HUES6 (cell line): Measurements from ENCODE around the gene NTN5.

Source experiments
- H3K27ac ChIP-seq: 2 replicates; pipeline ENCODE4 v1.7.0; 2013; ENCODE audit warnings: low read depth, mild to moderate bottlenecking, low read length, inconsistent platforms
- H3K27me3 ChIP-seq: 2 replicates; pipeline ENCODE4 v1.6.1; 2013; ENCODE audit warnings: low read length; ENCODE audit not compliant: control insufficient read depth, insufficient read depth
- H3K36me3 ChIP-seq: 2 replicates; pipeline ENCODE4 v1.6.1; 2013; ENCODE audit warnings: low read length; ENCODE audit not compliant: control insufficient read depth, insufficient read depth
- H3K4me1 ChIP-seq: 2 replicates; pipeline ENCODE4 v1.6.1; 2013; ENCODE audit warnings: low read length; ENCODE audit not compliant: control insufficient read depth, insufficient read depth
- H3K4me3 ChIP-seq: 2 replicates; pipeline ENCODE4 v1.5.1; 2013; ENCODE audit warnings: low read depth, low read length
- H3K9ac ChIP-seq: one replicate; pipeline ENCODE4 v1.6.1; 2013; ENCODE audit warnings: mild to moderate bottlenecking, low read length
- H3K9me3 ChIP-seq: 2 replicates; pipeline ENCODE4 v1.6.1; 2013; ENCODE audit warnings: low read depth, low read length; ENCODE audit not compliant: control insufficient read depth, insufficient read depth

NTN5 gene

DNA sequence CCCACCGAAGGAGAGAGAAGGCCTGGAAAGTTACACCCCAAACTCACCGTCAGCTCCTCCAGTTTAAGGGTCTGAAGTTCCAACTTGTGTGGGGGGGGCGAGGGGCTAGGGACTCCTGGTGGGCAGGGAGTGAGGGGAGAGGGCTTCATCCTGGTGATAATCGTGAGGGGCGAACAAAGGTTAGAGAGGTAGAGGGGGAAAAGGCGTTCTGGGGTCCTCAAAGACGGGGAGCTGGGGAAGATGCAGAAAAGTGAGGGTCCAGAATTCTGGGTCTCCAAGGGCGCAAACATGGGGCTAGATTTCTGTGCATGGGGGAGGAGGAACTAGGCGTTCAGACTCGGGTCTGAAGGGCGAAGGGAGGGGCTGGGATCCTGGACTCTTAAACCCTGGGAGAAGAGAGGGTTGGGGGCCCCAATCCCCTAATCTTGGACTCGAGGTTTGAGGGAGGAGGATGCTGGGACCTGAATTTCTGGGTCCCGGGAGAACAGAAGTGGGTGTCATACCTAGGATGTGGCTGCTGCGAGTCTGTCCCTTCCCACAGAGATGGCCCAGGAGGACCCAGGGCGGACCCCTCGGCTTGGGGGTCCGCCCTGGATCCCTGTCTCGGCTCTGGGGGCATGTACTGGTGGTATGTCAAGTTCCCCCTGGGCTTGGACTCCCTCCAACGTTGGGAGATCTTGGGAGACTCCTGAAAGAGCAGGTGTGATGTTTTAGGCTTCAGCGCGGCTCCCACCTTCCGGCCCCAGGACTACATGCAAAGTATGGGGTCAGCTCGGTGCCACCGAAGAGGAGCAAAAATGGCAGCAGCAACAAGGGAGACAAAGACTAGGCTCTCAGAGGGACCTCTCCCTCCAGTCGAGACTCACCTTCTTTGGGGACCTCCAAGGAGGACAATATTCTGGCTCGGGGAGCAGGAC, 42.2 kb upstream of the NTN5 start:
- H3K36me3 ChIP-seq = no peaks in the 10 kb centered on the region
- peak overlapping the region; percentile 63 for H3K4me3 ChIP-seq
- H3K9me3 ChIP-seq = peaks cover 3% of the 10 kb centered on the region
- H3K9ac ChIP-seq = peak overlapping the region; percentile 37
- H3K4me1 ChIP-seq = peaks cover 42% of the 10 kb centered on the region
- H3K27ac ChIP-seq = no peak overlapping the region; the same call in 1 of the 2 replicates
- H3K27me3 ChIP-seq = no peaks in the 10 kb centered on the region

DNA sequence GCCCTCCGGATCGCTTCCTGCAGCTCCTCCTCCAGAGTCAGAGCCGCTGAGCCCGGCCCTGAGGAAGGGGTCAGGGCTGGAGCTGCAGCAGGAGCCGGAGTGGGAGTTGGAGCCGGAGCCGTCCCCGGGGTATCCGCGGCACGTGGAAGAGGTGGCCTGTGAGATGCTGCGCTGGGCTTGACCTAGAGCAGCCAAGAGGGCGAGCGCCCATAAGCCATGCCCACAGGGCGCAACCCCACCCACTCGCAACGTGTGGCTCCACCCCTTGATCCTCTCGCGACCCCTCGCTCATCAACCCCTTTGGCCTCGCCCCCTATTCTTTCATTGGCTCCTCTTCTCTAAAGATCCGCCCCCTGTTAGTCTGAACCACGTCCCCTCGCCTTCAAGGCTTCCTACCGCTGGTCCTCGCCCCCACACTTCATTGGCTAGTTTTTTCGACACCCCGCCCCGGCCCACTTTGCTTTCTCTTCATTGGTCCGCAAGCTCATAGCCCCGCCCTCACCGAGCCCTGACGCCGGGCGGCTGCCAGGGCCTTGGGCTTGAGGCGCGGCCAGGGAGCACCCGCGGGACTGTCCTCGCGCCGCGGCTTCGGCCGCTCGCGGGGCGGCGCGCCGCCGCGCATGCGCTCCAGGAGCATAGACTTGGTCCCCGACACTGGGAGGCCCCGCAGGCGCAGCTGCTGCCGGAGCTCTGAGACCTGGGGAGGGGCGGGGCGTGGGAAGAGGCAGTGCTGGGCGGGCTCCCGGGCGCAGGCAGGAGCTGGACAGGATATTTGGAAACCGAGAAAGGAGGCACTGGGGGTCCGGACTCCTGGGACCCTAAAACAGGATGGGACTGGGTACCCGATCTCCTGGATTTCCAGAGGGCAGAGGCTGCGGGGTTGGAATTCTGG, 41.3 kb upstream of the NTN5 start:
- peak overlapping the region; percentile 88 for H3K4me3 ChIP-seq
- no peaks in the 10 kb centered on the region for H3K36me3 ChIP-seq
- H3K9me3 ChIP-seq = peaks cover 3% of the 10 kb centered on the region
- no peak overlapping the region; the same call in 1 of the 2 replicates for H3K27ac ChIP-seq
- peak overlapping the region; percentile 57 for H3K9ac ChIP-seq
- peaks cover 34% of the 10 kb centered on the region for H3K4me1 ChIP-seq
- H3K27me3 ChIP-seq = no peaks in the 10 kb centered on the region

DNA sequence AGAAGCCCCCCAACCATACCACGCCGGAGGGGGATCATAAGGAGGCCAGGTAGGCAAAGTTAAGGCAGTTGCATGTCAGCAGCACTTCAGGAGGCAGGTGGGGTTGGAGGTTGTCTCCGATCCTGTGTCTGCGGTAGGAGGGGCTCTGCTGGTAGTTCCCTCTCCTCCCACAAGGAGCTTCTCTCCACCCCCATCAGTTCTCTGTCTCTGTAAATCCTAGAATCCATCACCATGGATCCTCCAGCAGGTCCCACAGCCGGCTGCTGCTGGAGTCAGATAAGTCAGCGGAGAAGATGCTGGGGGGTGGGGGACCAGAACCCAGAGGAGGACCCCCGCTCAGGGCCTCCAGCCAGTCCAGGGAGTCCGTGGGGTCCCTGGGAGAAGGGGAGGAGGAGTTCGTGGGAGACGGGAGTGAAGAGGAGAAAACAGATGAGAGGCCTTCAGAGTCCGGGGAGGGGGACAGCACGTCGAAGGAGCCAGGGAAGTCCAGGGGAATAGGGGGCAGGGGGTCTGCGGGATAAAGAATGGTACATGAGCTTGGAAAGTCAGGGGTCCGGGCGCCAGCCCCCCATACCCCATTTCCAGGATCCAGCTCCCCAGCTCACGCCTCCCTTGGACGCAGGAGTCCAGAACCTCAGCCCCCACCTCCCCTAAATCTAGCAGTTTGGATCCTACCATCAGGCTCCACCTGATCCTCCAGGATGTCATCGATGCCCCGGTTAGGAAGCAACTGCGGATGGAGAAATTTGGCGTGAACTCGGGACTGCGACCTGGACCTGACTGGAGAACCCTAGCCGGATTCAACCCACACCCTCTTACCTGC, 40.4 kb upstream of the NTN5 start:
- Histone ChIP-seq H3K27me3 (no peaks in the 10 kb centered on the region), H3K9me3 (peaks cover 3% of the 10 kb centered on the region), H3K27ac (no peak overlapping the region), H3K4me3 (peak overlapping the region; percentile 88), H3K36me3 (no peaks in the 10 kb centered on the region), H3K4me1 (peaks cover 30% of the 10 kb centered on the region), H3K9ac (peak overlapping the region; percentile 57)

DNA sequence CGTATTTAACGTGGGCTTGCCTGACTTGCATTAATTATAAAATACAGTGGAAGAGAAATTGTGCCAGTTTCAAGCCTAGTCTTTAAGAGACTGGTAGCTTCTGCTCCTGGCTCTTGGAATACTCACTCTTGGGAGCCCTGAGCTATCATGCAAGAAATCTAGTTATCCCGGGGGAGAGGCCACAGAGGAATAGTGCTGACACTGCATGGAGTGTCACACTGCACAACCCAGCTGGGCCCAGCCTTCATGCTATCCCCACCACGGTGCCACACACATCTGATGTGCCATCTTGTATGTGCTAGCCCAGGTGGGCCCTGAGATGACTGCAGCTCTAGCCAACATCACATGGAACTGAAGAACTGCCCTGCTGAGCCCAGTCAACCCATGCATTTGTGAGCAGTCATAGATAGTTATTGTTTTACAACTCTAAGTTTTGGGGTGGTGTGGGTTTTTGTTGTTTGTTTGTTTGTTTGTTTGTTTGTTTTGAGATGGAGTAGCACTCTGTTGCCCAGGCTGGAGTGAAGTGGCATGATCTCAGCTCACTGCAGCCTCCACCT, 38.4 kb upstream of the NTN5 start:
- no peaks in the 10 kb centered on the region for H3K27me3 ChIP-seq
- H3K9me3 ChIP-seq = peaks cover 3% of the 10 kb centered on the region
- no peaks in the 10 kb centered on the region for H3K36me3 ChIP-seq
- no peak overlapping the region for H3K4me3 ChIP-seq
- no peak overlapping the region for H3K27ac ChIP-seq
- H3K4me1 ChIP-seq = peaks cover 22% of the 10 kb centered on the region
- H3K9ac ChIP-seq = no peak overlapping the region

DNA sequence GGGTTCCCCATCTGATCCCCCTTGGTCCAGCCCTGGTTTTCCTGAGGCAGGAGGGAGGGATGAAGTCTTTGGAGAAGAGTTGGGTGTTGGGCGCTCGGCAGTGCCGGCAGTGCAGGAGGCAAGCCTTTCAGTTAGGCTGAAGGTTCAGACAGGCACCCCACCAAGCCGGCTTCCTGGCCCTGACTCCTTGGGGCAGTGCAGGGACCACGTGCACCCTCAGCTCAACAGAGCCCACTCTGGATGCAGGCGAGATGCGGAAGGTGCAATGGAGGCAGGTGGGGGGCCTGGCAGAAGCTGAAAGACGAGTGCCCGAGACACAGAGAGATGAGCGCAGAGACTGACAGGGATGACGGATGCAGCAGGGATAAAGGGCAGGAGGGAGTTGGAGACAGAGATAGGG, 35.7 kb upstream of the NTN5 start:
- H3K9ac ChIP-seq = no peak overlapping the region
- H3K36me3 ChIP-seq = peaks cover 8% of the 10 kb centered on the region
- no peak overlapping the region for H3K4me3 ChIP-seq
- H3K27me3 ChIP-seq = no peaks in the 10 kb centered on the region
- H3K9me3 ChIP-seq = peaks cover 3% of the 10 kb centered on the region
- no peak overlapping the region for H3K27ac ChIP-seq
- peaks cover 9% of the 10 kb centered on the region for H3K4me1 ChIP-seq

DNA sequence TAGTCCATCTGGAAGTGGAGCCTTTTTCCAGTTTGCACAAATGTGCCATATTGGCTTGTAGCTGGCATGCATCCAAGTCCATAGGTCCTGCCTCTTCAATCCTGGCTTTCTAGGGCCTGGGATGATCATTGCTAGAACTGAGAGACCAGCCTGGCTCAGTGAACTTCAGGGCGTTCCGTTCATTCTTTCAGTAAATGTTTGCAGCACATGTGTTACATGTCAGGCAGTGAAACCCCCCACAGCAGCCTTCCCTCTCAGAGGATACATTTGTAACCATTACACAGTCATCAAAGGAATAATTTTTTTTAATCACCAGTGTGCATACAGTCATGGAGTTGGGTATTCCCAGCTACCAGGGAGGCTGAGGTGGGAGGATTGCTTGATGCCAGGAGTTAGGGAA, 32.6 kb upstream of the NTN5 start:
- no peak overlapping the region for H3K4me3 ChIP-seq
- H3K27ac ChIP-seq = no peak overlapping the region
- H3K9me3 ChIP-seq = no peaks in the 10 kb centered on the region
- no peak overlapping the region for H3K9ac ChIP-seq
- H3K36me3 ChIP-seq = peaks cover 14% of the 10 kb centered on the region
- H3K27me3 ChIP-seq = no peaks in the 10 kb centered on the region
- peaks cover 5% of the 10 kb centered on the region; the same call in 1 of the 2 replicates for H3K4me1 ChIP-seq

DNA sequence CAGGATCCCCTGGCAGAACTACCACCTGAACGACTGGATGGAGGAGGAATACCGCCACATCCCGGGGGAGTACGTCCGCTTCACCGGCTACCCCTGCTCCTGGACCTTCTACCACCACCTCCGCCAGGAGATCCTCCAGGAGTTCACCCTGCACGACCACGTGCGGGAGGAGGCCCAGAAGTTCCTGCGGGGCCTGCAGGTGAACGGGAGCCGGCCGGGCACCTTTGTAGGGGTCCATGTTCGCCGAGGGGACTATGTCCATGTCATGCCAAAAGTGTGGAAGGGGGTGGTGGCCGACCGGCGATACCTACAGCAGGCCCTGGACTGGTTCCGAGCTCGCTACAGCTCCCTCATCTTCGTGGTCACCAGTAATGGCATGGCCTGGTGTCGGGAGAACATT, 30.5 kb upstream of the NTN5 start:
- Histone ChIP-seq H3K27me3 (no peaks in the 10 kb centered on the region), H3K4me1 (peaks cover 1% of the 10 kb centered on the region), H3K4me3 (no peak overlapping the region), H3K9ac (no peak overlapping the region), H3K27ac (no peak overlapping the region), H3K36me3 (peaks cover 14% of the 10 kb centered on the region), H3K9me3 (no peaks in the 10 kb centered on the region)

DNA sequence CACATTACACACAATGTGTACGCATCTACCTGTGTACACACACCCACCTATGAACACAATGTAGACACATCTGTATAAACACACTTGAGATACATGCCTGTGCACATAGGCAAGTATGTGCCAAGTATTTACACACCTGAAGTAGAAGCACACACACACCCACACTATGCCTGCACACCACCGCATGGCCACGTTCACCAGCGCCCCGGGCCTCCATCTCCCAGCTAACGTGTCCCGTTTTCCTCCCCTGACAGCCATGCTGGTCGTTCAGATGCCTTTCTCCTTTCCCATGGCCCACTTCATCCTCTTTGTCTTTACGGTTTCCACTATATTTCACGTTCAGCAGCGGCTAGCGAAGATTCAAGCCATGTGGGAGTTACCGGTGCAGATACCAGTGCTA, 29.9 kb upstream of the NTN5 start:
- Histone ChIP-seq H3K4me3 (no peak overlapping the region), H3K9me3 (no peaks in the 10 kb centered on the region), H3K9ac (no peak overlapping the region), H3K27ac (no peak overlapping the region), H3K27me3 (no peaks in the 10 kb centered on the region), H3K36me3 (peaks cover 14% of the 10 kb centered on the region), H3K4me1 (peaks cover 5% of the 10 kb centered on the region; the same call in 1 of the 2 replicates)

DNA sequence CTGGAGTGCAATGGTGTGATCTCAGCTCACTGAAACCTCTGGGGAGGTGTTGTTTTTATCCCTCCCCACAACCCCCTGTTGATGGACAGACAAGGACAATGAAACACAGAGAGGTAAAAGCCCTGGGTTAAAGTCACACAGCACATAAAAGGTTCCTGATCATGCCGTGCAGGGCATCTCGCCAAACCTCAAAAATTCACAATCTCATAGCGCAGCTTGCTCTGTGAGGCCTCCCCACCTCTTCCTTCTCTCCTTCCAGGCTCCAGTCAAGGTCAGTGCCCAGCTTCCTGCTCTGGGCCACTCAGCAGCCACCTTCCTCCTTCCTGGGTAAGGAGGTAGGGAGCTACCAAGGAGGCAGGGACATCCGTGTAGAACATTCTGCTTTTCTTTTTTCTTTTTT, 25.2 kb upstream of the NTN5 start:
- H3K36me3 ChIP-seq = peaks cover 6% of the 10 kb centered on the region; the same call in 1 of the 2 replicates
- H3K4me3 ChIP-seq = no peak overlapping the region
- H3K27me3 ChIP-seq = peaks cover 6% of the 10 kb centered on the region; the same call in 1 of the 2 replicates
- no peak overlapping the region for H3K27ac ChIP-seq
- no peak overlapping the region for H3K9ac ChIP-seq
- no peaks in the 10 kb centered on the region for H3K9me3 ChIP-seq
- peaks cover 5% of the 10 kb centered on the region; the same call in 1 of the 2 replicates for H3K4me1 ChIP-seq

DNA sequence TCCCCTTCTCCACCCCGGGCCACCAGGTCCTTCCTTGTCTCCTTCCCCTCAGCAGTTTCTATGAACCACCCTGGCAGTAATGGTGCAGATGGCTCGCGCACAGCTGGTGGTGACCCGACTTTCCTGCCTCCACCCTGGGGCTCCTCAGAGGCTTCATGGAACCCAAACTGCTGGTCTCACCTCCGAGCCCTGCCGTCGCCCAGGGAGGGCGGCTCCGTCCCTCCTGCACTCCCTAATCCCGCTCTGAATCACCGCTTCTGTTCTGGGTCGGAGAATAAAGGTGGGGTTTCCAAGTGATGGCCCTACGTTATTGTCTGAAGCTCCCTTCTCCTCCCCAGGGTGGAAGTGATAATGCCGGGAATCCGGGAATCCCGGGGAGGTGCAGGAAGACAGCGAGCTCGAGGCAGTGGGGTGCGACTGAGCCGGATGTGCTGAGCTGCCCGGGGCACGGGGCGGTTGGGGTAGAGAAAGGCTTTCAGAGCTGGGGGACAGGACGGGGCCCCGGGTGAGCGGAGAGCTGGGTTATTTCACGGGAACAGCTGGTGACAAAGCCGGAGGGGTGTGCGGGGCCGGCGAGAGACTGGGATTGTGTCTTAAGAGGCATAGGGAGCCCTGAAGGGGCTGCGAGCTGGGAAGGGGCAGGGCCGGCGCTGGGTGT, 23.7 kb upstream of the NTN5 start:
- peak overlapping the region; percentile 84 for H3K4me3 ChIP-seq
- H3K9ac ChIP-seq = peak overlapping the region; percentile 63
- peaks cover 5% of the 10 kb centered on the region; the same call in 1 of the 2 replicates for H3K4me1 ChIP-seq
- no peaks in the 10 kb centered on the region for H3K9me3 ChIP-seq
- H3K27ac ChIP-seq = no peak overlapping the region
- peaks cover 6% of the 10 kb centered on the region; the same call in 1 of the 2 replicates for H3K27me3 ChIP-seq
- no peaks in the 10 kb centered on the region for H3K36me3 ChIP-seq
